Activated effector memory CD4-positive, alpha-beta T cell treated with Interleukin-2 at 50 U/mL for 16 hours (primary cell): ENCODE data around the gene WAS.
"Not testable (repeated sequence)": the region's sequence is repeated elsewhere in the genome, so short reads cannot be mapped to it uniquely, and the experiment has no call there.

Experiments used
- DNase-seq: peaks from one replicate; pipeline ENCODE4 v3.0.0-alpha.2; 2020

The WAS gene

GRCh38 chrX:48688531-48689150 is 5.0 kb downstream of the WAS start:
- DNase-seq: no peak

- DNase-seq: no peak
Measured at GRCh38 chrX:48689208-48689920, 5.8 kb downstream of the WAS start.

GRCh38 chrX:48691746-48692145 is 8.1 kb downstream of the WAS start:
- DNase-seq: not testable (repeated sequence)

GRCh38 chrX:48694776-48695533 is 11.4 kb downstream of the WAS start:
- DNase-seq: no peak

GRCh38 chrX:48695534-48695896 is 11.9 kb downstream of the WAS start:
- DNase-seq: no peak

GRCh38 chrX:48695925-48696300 is 12.3 kb downstream of the WAS start:
- no peak for DNase-seq

GRCh38 chrX:48696301-48696908 is 12.8 kb downstream of the WAS start, which contains the start of gene SUV39H1:
Gene SUV39H1 (plus strand): TSS chrX:48696734. CDS start chrX:48696785, 51 bp downstream.
- DNase-seq: peak; percentile 76

- DNase-seq: no peak
Measured at GRCh38 chrX:48696909-48697727, 13.5 kb downstream of the WAS start.

GRCh38 chrX:48698306-48698705 is 14.7 kb downstream of the WAS start:
- DNase-seq: no peak

- DNase-seq: no peak
Measured at GRCh38 chrX:48700246-48700645, 16.6 kb downstream of the WAS start.

- DNase-seq: no peak
Measured at GRCh38 chrX:48700951-48701653, 17.5 kb downstream of the WAS start.

- DNase-seq: no peak
Measured at GRCh38 chrX:48702032-48702431, 18.4 kb downstream of the WAS start.

GRCh38 chrX:48702716-48703115 is 19.1 kb downstream of the WAS start:
- no peak for DNase-seq

GRCh38 chrX:48703228-48703627 is 19.6 kb downstream of the WAS start:
- DNase-seq: no peak

- DNase-seq: no peak
Measured at GRCh38 chrX:48703642-48704481, 20.3 kb downstream of the WAS start.

GRCh38 chrX:48705871-48706270 is 22.3 kb downstream of the WAS start:
- DNase-seq: no peak

- no peak for DNase-seq
Measured at GRCh38 chrX:48709522-48710112, 26.0 kb downstream of the WAS start.

- DNase-seq: no peak
Measured at GRCh38 chrX:48711162-48711928, 27.7 kb downstream of the WAS start.

- DNase-seq: no peak
Measured at GRCh38 chrX:48711929-48712505, 28.4 kb downstream of the WAS start.
